ENCODE results near the gene HLA-DPB1. TPM values are rescaled to one million over a fixed set of nuclear protein-coding genes. Genes with fewer than 3 reads are reported as not detected.

Gene HLA-DPB1
- total and polyA plus RNA-seq, 7 donors, result 39.2 to 359 (median 62.4) TPM

DNA sequence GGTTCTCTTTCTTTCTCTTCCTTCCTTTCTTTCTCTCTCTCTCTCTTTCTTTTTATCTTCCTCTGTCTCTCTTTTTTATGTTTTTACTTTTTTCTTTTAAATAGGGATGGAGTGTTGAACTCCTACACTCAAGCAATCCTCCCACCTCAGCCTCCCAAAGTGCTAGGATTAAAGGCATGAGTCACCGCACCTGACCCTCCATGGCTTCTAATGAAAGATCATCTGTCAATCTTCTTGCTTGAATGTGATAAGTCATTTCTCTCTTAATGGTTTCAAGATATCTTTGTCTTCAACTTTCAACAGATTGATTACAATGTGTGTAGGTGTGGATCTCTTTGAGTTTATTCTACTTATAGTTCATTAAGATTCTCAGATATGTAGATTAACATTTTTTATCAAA lies 41.2 kb upstream of the HLA-DPB1 start:
- WGBS, 2 donors, result 95 to 98% methylated on average over 1 of the region's 1 CpG
- no peak for DNase-seq
- H3K36me3 ChIP-seq, result no peaks in the 10 kb centered on the region
- H3K4me3 ChIP-seq, result no peak overlapping the region
- TF ChIP-seq POLR2AphosphoS5 (IDR thresholded peaks at IDR 0.05) (no peak), EP300 (IDR thresholded peaks at IDR 0.05) (no peak), POLR2A (IDR thresholded peaks at IDR 0.05) (no peak)
- TF ChIP-seq, protein P1, sequence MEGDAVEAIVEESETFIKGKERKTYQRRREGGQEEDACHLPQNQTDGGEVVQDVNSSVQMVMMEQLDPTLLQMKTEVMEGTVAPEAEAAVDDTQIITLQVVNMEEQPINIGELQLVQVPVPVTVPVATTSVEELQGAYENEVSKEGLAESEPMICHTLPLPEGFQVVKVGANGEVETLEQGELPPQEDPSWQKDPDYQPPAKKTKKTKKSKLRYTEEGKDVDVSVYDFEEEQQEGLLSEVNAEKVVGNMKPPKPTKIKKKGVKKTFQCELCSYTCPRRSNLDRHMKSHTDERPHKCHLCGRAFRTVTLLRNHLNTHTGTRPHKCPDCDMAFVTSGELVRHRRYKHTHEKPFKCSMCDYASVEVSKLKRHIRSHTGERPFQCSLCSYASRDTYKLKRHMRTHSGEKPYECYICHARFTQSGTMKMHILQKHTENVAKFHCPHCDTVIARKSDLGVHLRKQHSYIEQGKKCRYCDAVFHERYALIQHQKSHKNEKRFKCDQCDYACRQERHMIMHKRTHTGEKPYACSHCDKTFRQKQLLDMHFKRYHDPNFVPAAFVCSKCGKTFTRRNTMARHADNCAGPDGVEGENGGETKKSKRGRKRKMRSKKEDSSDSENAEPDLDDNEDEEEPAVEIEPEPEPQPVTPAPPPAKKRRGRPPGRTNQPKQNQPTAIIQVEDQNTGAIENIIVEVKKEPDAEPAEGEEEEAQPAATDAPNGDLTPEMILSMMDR (IDR thresholded peaks at IDR 0.05), result no peak
- intact Hi-C loops (cut with DNase I), result no loop called here
- no peaks in the 10 kb centered on the region for H3K27me3 ChIP-seq
- H3K9me3 ChIP-seq, result no peaks in the 10 kb centered on the region
- H3K4me1 ChIP-seq, result no peaks in the 10 kb centered on the region
- no peak overlapping the region for H3K27ac ChIP-seq

DNA sequence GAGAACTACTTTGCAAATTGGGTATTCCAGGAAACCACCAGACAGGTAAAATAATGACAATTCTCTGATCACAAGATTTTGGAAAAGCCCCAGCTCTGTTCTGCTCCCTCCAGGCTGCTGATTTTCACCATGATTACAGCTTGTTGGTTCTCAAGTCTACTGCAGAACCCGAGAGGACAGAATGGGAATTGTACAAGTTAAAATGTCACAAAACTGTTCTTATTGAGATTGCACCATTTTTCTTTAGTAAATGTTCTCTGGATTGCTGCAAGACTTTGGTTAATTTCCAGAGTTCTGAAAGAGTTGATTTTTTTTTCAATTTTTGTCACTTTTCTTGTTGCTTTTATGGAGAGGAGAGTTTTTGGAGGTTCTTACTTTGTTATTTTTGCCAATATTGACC lies 39.3 kb upstream of the HLA-DPB1 start:
- TF ChIP-seq, protein P1 (IDR thresholded peaks at IDR 0.05), result no peak
- TF ChIP-seq EP300 (IDR thresholded peaks at IDR 0.05) (no peak), POLR2A (IDR thresholded peaks at IDR 0.05) (no peak), POLR2AphosphoS5 (IDR thresholded peaks at IDR 0.05) (no peak)
- no peaks in the 10 kb centered on the region for H3K36me3 ChIP-seq
- DNase-seq, result no peak
- H3K27ac ChIP-seq, result no peak overlapping the region
- no peaks in the 10 kb centered on the region for H3K9me3 ChIP-seq
- no peak overlapping the region for H3K4me3 ChIP-seq
- 59 to 80% methylated on average over 1 of the region's 1 CpG for WGBS, 2 donors
- intact Hi-C loops (cut with DNase I), result no loop called here
- no peaks in the 10 kb centered on the region for H3K27me3 ChIP-seq
- no peaks in the 10 kb centered on the region for H3K4me1 ChIP-seq

GRCh38 chr6:33040157-33040556 lies 35.6 kb upstream of the HLA-DPB1 start:
- no peak for TF ChIP-seq EP300 (IDR thresholded peaks at IDR 0.05)
- TF ChIP-seq, protein P1 (IDR thresholded peaks at IDR 0.05), result no peak
- TF ChIP-seq POLR2A (IDR thresholded peaks at IDR 0.05), result no peak
- TF ChIP-seq POLR2AphosphoS5 (IDR thresholded peaks at IDR 0.05), result no peak
- 78 to 82% methylated on average over 2 of the region's 2 CpGs for WGBS, 2 donors
- intact Hi-C loops (cut with DNase I), result no loop called here
- DNase-seq, result no peak
- Histone ChIP-seq H3K36me3 (no peaks in the 10 kb centered on the region), H3K27ac (no peak overlapping the region), H3K4me1 (no peaks in the 10 kb centered on the region), H3K4me3 (no peak overlapping the region), H3K9me3 (no peaks in the 10 kb centered on the region), H3K27me3 (no peaks in the 10 kb centered on the region)

GRCh38 chr6:33049323-33050013 lies 26.3 kb upstream of the HLA-DPB1 start:
- TF ChIP-seq POLR2A (IDR thresholded peaks at IDR 0.05) (no peak), POLR2AphosphoS5 (IDR thresholded peaks at IDR 0.05) (no peak), EP300 (IDR thresholded peaks at IDR 0.05) (no peak)
- TF ChIP-seq, protein P1 (IDR thresholded peaks at IDR 0.05), result no peak
- H3K27ac ChIP-seq, result no peak overlapping the region
- H3K27me3 ChIP-seq, result peaks cover 0 to 11% (median 0%) of the 10 kb centered on the region in 3 donors
- intact Hi-C loops (cut with DNase I), result no loop called here
- no peaks in the 10 kb centered on the region for H3K36me3 ChIP-seq
- H3K9me3 ChIP-seq, result no peaks in the 10 kb centered on the region
- WGBS, 2 donors, result 62 to 67% methylated on average over 9 of the region's 9 CpGs
- H3K4me3 ChIP-seq, result no peak overlapping the region
- no peak for DNase-seq
- H3K4me1 ChIP-seq, result no peaks in the 10 kb centered on the region

All from sigmoid colon (tissue), 7 donors.